ENCODE measurements around the gene TTC33.

DNA sequence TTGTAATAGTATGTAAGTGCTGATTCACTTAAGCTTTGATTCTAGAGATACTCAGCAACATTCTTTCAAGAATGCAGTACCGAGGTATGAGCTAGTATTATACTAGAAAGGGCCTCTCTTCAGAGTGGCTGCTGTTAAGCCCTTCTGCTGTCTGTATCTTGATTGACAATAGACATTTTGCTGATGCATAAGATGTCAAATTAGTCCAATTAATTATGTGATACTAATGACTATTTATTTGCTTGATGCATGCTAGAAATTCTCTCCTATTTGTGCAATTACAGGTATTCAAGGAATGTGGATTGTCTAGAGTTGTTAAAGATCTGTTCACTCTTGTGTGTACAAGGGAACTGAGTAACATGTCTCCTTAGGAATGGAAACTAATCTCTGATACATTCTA, 168.4 kb downstream of the TTC33 start:
- TF ChIP-seq, protein P1, sequence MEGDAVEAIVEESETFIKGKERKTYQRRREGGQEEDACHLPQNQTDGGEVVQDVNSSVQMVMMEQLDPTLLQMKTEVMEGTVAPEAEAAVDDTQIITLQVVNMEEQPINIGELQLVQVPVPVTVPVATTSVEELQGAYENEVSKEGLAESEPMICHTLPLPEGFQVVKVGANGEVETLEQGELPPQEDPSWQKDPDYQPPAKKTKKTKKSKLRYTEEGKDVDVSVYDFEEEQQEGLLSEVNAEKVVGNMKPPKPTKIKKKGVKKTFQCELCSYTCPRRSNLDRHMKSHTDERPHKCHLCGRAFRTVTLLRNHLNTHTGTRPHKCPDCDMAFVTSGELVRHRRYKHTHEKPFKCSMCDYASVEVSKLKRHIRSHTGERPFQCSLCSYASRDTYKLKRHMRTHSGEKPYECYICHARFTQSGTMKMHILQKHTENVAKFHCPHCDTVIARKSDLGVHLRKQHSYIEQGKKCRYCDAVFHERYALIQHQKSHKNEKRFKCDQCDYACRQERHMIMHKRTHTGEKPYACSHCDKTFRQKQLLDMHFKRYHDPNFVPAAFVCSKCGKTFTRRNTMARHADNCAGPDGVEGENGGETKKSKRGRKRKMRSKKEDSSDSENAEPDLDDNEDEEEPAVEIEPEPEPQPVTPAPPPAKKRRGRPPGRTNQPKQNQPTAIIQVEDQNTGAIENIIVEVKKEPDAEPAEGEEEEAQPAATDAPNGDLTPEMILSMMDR (IDR thresholded peaks at IDR 0.05; ENCODE audit: low read depth, low read length): no peak
- TF ChIP-seq EZH2phosphoT487 (IDR thresholded peaks at IDR 0.05; ENCODE audit: low read depth): no peak

Data from OCI-LY3 (cell line).